Measurements from ENCODE around the gene NPPA. TPM values are rescaled to one million over a fixed set of nuclear protein-coding genes. Genes with fewer than 3 reads are reported as not detected.

NPPA gene
- total and polyA plus RNA-seq, 2 donors (not counting 1 experiment from before 2014, with no cell fraction given), result not detected

DNA sequence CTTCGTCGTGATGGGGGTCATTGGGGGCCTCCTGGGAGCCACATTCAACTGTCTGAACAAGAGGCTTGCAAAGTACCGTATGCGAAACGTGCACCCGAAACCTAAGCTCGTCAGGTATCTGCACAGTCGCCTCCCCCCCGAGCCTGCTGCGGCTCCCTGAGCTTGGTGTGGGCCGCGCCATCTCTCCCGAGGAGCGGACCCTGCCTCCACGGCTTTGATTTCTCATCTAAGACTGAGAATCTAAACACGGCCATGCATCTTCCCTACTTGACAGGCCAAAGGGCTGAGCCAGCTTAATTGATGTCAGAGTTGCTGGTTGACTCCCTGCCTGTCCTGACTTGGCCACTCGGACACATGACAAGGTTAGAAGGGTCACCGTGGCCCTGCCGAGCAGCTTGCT, 19.1 kb downstream of the NPPA start:
- Histone ChIP-seq H3K4me2 (ENCODE audit: extremely low read depth, insufficient read depth, low read length) (no peak overlapping the region), H3K9ac (ENCODE audit: insufficient read depth, low read length) (no peak overlapping the region), H4K20me1 (ENCODE audit: control insufficient read depth, extremely low read depth, insufficient read depth, low read length) (no peaks in the 10 kb centered on the region), H2AFZ (ENCODE audit: low read length) (no peak overlapping the region), H3K36me3 (ENCODE audit: control insufficient read depth, insufficient read depth, low read length) (peaks cover 26% of the 10 kb centered on the region), H3K9me3 (ENCODE audit: control insufficient read depth, insufficient read depth, low read depth, low read length) (no peaks in the 10 kb centered on the region), H3K27me3 (ENCODE audit: control insufficient read depth, insufficient read depth, low read length) (no peaks in the 10 kb centered on the region), H3K4me1 (ENCODE audit: control insufficient read depth, extremely low read depth, insufficient read depth, low read length) (no peaks in the 10 kb centered on the region), H3K27ac (ENCODE audit: insufficient read depth, low read length) (no peak overlapping the region), H3K4me3 (replicated peaks in 1 of 4; ENCODE audit: control extremely low read depth in 1 of 4, insufficient read depth in 1 of 4, low read depth in 3 of 4, low read length in 4 of 4) (no peak overlapping the region), H3K79me2 (ENCODE audit: control insufficient read depth, insufficient read depth, low read length) (no peaks in the 10 kb centered on the region)
- TF ChIP-seq EZH2 (IDR thresholded peaks at IDR 0.05; ENCODE audit: low read length, missing control alignments), result no peak
- TF ChIP-seq, protein P1, sequence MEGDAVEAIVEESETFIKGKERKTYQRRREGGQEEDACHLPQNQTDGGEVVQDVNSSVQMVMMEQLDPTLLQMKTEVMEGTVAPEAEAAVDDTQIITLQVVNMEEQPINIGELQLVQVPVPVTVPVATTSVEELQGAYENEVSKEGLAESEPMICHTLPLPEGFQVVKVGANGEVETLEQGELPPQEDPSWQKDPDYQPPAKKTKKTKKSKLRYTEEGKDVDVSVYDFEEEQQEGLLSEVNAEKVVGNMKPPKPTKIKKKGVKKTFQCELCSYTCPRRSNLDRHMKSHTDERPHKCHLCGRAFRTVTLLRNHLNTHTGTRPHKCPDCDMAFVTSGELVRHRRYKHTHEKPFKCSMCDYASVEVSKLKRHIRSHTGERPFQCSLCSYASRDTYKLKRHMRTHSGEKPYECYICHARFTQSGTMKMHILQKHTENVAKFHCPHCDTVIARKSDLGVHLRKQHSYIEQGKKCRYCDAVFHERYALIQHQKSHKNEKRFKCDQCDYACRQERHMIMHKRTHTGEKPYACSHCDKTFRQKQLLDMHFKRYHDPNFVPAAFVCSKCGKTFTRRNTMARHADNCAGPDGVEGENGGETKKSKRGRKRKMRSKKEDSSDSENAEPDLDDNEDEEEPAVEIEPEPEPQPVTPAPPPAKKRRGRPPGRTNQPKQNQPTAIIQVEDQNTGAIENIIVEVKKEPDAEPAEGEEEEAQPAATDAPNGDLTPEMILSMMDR (conservative IDR thresholded peaks at IDR 0.05 in 1 of 2, IDR thresholded peaks at IDR 0.05 in 1 of 2; ENCODE audit: low read depth in 1 of 2, low read length in 2 of 2), result no peak
- DNase-seq (ENCODE audit: low read depth in 2 of 2), result no peak

DNA sequence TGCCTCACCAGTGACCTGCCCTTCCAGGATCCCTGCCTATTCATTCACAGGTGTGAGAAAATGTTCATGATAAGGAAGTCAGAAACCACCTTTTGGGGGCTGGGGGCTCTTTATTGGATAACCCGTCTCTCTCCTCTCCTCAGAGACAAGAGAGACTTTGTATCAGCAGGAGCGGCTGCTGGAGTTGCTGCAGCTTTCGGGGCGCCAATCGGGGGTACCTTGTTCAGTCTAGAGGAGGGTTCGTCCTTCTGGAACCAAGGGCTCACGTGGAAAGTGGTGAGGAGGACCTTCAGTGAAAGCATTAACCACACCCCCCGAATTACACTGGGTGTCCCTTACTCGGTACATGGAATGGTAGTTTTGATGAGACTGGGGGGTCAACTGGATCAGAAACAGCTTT, 20.6 kb downstream of the NPPA start:
- Histone ChIP-seq H3K4me1 (ENCODE audit: control insufficient read depth, extremely low read depth, insufficient read depth, low read length) (no peaks in the 10 kb centered on the region), H3K4me3 (replicated peaks in 1 of 4; ENCODE audit: control extremely low read depth in 1 of 4, insufficient read depth in 1 of 4, low read depth in 3 of 4, low read length in 4 of 4) (no peak overlapping the region), H3K4me2 (ENCODE audit: extremely low read depth, insufficient read depth, low read length) (no peak overlapping the region), H3K9me3 (ENCODE audit: control insufficient read depth, insufficient read depth, low read depth, low read length) (no peaks in the 10 kb centered on the region), H3K79me2 (ENCODE audit: control insufficient read depth, insufficient read depth, low read length) (no peaks in the 10 kb centered on the region), H3K9ac (ENCODE audit: insufficient read depth, low read length) (no peak overlapping the region), H2AFZ (ENCODE audit: low read length) (no peak overlapping the region), H3K27me3 (ENCODE audit: control insufficient read depth, insufficient read depth, low read length) (no peaks in the 10 kb centered on the region), H3K27ac (ENCODE audit: insufficient read depth, low read length) (no peak overlapping the region), H3K36me3 (ENCODE audit: control insufficient read depth, insufficient read depth, low read length) (peaks cover 25% of the 10 kb centered on the region), H4K20me1 (ENCODE audit: control insufficient read depth, extremely low read depth, insufficient read depth, low read length) (no peaks in the 10 kb centered on the region)
- TF ChIP-seq, protein P1 (conservative IDR thresholded peaks at IDR 0.05 in 1 of 2, IDR thresholded peaks at IDR 0.05 in 1 of 2; ENCODE audit: low read depth in 1 of 2, low read length in 2 of 2), result no peak
- TF ChIP-seq EZH2 (IDR thresholded peaks at IDR 0.05; ENCODE audit: low read length, missing control alignments), result no peak
- no peak for DNase-seq (ENCODE audit: low read depth in 2 of 2)

DNA sequence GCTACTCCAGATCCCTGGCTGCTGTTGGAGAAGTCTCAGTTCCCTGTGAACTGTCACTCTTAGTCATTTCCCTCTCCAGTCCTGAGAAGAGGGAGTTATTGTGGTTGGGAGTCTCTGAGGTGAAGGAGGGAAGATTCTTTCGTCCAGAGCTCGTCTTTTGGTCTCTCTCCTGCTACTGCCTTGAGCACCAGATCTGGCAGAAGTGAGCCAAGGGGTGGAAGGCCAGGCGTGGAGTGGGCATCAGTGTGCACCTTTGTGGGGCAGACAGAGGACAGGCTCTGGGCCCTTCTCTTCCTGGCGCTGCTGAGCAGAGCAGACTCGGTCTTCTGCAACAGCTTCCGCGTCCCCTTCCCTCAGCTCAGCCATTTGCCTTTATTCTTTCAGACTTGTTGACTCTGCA, 22.5 kb downstream of the NPPA start:
- Histone ChIP-seq H3K36me3 (ENCODE audit: control insufficient read depth, insufficient read depth, low read length) (peaks cover 24% of the 10 kb centered on the region), H3K27me3 (ENCODE audit: control insufficient read depth, insufficient read depth, low read length) (no peaks in the 10 kb centered on the region), H3K4me1 (ENCODE audit: control insufficient read depth, extremely low read depth, insufficient read depth, low read length) (peaks cover 3% of the 10 kb centered on the region), H2AFZ (ENCODE audit: low read length) (no peak overlapping the region), H3K27ac (ENCODE audit: insufficient read depth, low read length) (no peak overlapping the region), H4K20me1 (ENCODE audit: control insufficient read depth, extremely low read depth, insufficient read depth, low read length) (no peaks in the 10 kb centered on the region), H3K4me3 (replicated peaks in 1 of 4; ENCODE audit: control extremely low read depth in 1 of 4, insufficient read depth in 1 of 4, low read depth in 3 of 4, low read length in 4 of 4) (no peak overlapping the region), H3K9ac (ENCODE audit: insufficient read depth, low read length) (no peak overlapping the region), H3K79me2 (ENCODE audit: control insufficient read depth, insufficient read depth, low read length) (no peaks in the 10 kb centered on the region), H3K9me3 (ENCODE audit: control insufficient read depth, insufficient read depth, low read depth, low read length) (no peaks in the 10 kb centered on the region), H3K4me2 (ENCODE audit: extremely low read depth, insufficient read depth, low read length) (no peak overlapping the region)
- TF ChIP-seq, protein P1 (conservative IDR thresholded peaks at IDR 0.05 in 1 of 2, IDR thresholded peaks at IDR 0.05 in 1 of 2; ENCODE audit: low read depth in 1 of 2, low read length in 2 of 2), result no peak
- no peak for TF ChIP-seq EZH2 (IDR thresholded peaks at IDR 0.05; ENCODE audit: low read length, missing control alignments)
- DNase-seq (ENCODE audit: low read depth in 2 of 2), result no peak

Data from fibroblast of lung (primary cell).